GM18909 (cell line): ENCODE measurements around the gene APCDD1L.
"Not testable (repeated sequence)": the region's sequence is repeated elsewhere in the genome, so short reads cannot be mapped to it uniquely, and the experiment has no call there.

Experiments used
- ATAC-seq: cut with Tn5 transposase; IDR thresholded peaks from one replicate; pipeline ENCODE4 v1.9.1; 2021; ENCODE audit warnings: mild to moderate bottlenecking; ENCODE audit not compliant: unreplicated experiment, poor library complexity

Gene APCDD1L

GRCh38 chr20:58518387-58518786 is 3.2 kb upstream of the APCDD1L start:
- ATAC-seq: no peak

GRCh38 chr20:58514321-58515232 is 622 bp downstream of the APCDD1L start:
- ATAC-seq: no peak

DNA sequence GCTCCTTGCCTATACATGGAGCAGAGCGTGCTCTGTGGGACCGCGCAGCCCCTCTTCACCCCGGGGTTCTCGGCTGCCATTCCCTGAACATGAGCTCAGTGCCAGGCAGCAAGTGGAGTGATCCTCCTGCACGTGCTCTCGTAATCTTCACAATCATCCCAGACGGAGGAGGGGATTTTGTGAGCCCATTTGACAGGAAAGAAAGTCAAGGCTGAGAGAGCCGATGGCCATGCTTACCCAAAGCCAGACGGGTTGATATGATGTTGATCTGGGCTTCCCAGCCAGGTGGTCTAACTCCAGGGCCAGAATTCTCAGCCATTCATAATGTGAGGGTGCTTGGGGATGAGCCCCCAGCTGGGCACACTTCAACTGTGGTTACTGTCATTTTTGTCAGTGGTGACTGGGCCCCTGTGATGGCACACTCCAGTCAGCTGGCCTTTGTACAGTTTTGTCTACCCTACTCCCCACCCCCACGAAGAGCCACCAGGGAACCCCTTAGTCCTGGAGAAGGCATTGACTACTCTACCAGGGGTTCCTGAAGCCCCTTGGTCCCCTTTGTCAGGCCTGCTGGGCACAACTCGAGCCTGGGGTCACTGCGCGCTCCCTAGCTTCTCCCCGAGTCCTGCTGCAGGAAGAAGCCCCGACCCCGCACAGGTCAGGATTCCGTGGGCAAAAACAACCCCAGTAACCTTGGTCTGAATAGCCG is 1.5 kb downstream of the APCDD1L start:
- ATAC-seq: no peak

GRCh38 chr20:58512808-58513552 is 2.2 kb downstream of the APCDD1L start:
- ATAC-seq: no peak

- ATAC-seq: no peak
These were observed 3.3 kb downstream of the APCDD1L start for GRCh38 chr20:58511861-58512260.

DNA sequence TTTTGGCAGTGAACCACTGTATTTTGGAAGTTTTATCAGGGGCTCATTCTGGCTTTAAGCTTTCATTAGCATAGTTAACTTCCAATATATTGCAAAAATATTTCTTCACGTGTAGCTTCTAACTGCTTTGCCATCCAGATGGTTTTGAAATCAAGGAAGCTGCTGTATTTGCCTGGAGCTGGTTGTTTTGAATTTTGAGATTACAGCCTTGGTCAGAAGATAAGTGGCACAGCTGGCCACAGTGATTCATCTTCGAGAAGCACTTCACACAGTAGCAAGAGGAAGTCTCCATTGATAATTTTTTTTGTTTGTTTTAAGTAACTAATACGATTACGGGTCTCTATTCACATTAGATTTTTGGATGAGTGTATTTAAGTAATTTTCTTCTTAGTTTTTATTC is 3.8 kb downstream of the APCDD1L start:
- ATAC-seq: no peak

DNA sequence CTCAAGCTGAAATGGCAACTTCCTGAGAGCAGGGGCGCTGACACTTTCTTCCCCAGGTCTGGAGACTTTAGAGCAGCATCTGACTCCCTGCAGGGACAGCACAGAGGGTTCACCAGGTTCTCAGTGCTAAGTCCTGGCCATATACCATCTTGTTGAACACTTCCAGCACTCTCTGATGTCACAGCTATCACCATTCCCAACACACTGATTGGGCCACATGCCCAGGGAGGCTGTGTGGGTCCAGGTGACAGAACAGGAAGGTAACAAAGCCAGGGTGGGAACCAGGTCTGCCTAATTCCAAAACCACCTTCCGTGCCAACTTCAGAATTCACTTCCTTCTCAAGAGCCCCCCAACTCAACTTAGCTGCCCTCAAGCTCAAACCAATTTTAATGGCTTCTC is 4.3 kb downstream of the APCDD1L start:
- no peak for ATAC-seq

GRCh38 chr20:58508762-58509395 is 6.3 kb downstream of the APCDD1L start:
- no peak for ATAC-seq

DNA sequence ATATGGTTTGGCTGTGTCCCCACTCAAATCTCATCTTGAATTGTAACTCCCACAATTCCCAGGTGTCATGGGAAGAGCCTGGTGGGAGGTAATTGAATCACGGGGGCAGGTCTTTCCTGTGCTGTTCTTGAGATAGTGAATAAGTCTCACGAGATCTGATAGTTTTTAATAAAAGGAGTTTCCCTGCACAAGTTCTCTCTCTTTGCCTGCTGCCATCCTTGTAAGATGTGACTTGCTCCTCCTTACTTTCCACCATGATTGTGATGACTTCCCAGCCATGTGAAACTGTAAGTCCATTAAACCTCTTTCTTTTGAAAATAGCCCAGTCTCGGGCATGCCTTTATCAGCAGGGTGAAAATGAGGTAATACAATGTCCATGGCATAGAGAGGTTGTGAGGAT is 8.2 kb downstream of the APCDD1L start:
- not testable (repeated sequence) for ATAC-seq

GRCh38 chr20:58504566-58504965 is 10.6 kb downstream of the APCDD1L start:
- ATAC-seq: no peak

GRCh38 chr20:58503668-58504067 is 11.5 kb downstream of the APCDD1L start:
- no peak for ATAC-seq

DNA sequence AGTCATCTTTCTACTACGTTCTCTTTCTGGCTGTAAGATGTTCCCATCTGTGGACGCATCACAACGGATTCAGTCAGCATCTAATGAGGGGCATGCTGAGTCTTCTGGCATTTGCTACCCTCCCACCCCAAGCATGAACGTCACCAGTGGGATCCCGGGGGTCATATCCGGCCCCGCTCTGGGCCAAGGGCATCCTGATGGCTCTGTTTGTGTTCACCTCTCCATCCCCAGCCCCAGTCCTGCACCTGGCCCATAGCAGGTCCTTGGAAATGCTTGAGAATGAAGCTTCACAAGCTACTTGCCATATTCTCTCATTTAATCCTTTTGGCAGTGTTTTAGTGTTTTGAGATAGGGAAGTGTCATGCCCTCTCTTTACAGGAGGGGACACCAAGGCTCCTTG is 14.9 kb downstream of the APCDD1L start:
- ATAC-seq: no peak

DNA sequence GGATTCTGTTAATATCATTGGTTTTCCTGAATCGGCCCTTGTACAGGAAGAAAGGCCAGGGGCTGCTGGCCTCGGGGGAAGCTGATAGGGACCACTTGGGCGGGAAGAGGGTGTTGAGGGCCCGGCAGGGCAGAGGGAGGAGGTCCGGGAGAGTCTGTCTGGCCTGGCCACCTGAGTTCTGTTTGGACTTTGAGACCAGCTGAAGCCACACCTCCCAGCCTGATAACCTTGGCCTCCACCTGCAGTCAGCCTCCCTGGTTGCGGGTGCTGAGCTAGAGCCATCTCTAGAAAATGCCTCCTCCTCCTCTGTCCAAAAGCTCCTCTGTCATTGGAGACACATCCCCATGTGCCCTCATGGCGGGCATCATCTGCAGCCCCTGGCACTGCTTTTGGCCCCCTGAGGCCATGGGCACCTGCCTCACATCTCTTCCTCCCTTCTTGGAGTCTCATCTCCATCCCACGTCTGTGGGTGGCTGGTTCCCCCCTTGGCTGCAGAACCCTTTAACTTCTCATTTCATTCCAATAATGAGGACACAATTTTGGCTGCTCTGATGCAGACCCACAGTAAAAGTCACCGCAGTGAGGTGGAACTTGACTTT is 16.6 kb downstream of the APCDD1L start:
- no peak for ATAC-seq

GRCh38 chr20:58497724-58498469 is 17.3 kb downstream of the APCDD1L start:
- ATAC-seq: no peak

GRCh38 chr20:58497076-58497641 is 18.0 kb downstream of the APCDD1L start:
- no peak for ATAC-seq

GRCh38 chr20:58496429-58496769 is 18.8 kb downstream of the APCDD1L start:
- ATAC-seq: no peak

- ATAC-seq: no peak
These were observed 19.4 kb downstream of the APCDD1L start for GRCh38 chr20:58495623-58496428.

DNA sequence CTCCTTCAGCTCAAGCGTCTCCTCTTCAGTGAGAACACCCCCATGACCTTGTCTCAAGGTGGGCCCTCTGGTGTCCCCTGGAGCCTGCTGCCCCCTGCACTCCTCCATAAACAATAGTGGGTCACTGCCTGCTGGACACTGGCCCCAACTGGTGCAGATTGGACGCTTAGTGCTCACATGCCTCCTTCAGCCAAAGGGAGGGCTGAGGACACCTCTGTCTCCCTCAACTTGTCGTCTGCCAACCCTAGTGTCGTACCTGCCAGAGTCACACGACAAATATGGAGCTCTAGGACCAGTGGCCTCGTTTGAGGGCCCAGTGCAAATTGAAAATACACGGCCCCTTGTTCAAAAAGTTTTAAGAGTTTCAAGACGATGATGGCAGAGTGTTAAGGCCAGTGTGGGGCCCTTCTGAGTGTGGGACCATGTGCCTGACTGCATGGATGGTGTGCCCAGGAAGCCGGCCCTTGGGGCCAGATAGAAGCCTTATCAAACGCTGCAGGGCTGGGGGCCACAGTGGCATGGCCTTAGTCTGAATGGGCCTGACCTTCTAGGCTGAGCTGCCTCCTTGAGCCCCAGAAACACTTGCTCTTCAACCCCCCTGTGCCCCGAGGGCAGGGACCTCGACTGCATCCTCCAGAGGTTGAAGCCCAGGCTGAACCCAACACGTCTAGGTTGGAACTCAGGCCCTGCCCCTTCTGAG is 20.1 kb downstream of the APCDD1L start:
- ATAC-seq: no peak
